HG03565 (cell line): ENCODE data around the gene TECRL.

Source experiments
- ATAC-seq: cut with Tn5 transposase; IDR thresholded peaks from one replicate; pipeline ENCODE4 v1.9.1; 2021; ENCODE audit warnings: mild to moderate bottlenecking, moderate library complexity; ENCODE audit not compliant: unreplicated experiment

TECRL gene

GRCh38 chr4:64409300-64409699, at the start of gene TECRL:
Gene TECRL, minus strand, starts transcription at chr4:64409450. Its CDS starts 99 bp downstream, at chr4:64409351.
- ATAC-seq, result no peak

- no peak for ATAC-seq
These were observed 23.4 kb upstream of the TECRL start for GRCh38 chr4:64432674-64433073.

- ATAC-seq, result no peak
These were observed 21.7 kb upstream of the TECRL start for GRCh38 chr4:64430933-64431332.

GRCh38 chr4:64417974-64418373, 8.7 kb upstream of the TECRL start:
- no peak for ATAC-seq

GRCh38 chr4:64407000-64407399, 2.2 kb downstream of the TECRL start:
- no peak for ATAC-seq

- no peak for ATAC-seq
These were observed 3.5 kb downstream of the TECRL start for GRCh38 chr4:64405761-64406160.

- no peak for ATAC-seq
These were observed 6.6 kb downstream of the TECRL start for GRCh38 chr4:64402684-64403083.

- ATAC-seq, result no peak
These were observed 9.7 kb downstream of the TECRL start for GRCh38 chr4:64399313-64400109.

- ATAC-seq, result no peak
These were observed 14.8 kb downstream of the TECRL start for GRCh38 chr4:64394469-64394868.

- no peak for ATAC-seq
These were observed 21.0 kb downstream of the TECRL start for GRCh38 chr4:64388252-64388651.

DNA sequence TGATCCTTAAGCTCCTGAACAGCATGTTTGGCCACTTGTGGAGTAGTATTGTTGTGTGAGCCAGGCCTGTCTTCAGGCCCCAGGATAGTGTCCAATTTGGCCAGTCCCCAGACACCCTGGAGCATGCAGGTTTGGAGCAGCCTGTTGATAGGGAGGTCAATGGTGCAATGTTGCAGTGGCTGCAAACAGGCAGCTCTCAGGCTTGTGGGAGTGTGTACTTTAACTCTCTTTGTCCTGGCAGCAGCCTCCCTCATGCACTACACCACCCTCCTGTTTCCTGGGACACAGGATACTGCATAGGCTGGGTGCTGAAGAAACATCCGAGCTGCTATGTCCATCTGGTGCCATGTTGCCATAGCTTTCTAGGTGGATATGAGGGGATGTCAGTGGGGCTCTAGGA, 24.0 kb downstream of the TECRL start:
- ATAC-seq, result no peak

- no peak for ATAC-seq
These were observed 24.7 kb downstream of the TECRL start for GRCh38 chr4:64384237-64385203.

DNA sequence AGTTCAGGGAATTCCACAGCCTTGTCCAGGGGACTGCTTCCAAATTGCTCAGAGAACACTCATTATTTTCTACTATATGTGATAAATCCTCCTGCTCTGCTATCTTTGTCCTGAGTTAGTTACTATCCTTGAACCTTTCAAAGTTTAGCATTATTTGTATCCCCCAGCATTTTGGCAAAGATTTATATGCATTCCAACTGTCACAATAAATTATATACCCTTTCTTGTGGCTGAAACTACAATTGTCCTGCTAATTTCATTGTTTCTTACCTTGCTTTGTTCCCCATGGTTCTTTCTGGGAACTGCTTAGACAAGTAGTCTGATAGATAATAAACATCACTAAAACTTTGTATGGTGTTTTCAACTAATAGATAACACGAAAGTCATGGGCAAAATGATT, 40.5 kb downstream of the TECRL start:
- no peak for ATAC-seq

- ATAC-seq, result no peak
These were observed 47.9 kb downstream of the TECRL start for GRCh38 chr4:64361399-64361740.

- ATAC-seq, result no peak
These were observed 48.4 kb downstream of the TECRL start for GRCh38 chr4:64360664-64361398.

DNA sequence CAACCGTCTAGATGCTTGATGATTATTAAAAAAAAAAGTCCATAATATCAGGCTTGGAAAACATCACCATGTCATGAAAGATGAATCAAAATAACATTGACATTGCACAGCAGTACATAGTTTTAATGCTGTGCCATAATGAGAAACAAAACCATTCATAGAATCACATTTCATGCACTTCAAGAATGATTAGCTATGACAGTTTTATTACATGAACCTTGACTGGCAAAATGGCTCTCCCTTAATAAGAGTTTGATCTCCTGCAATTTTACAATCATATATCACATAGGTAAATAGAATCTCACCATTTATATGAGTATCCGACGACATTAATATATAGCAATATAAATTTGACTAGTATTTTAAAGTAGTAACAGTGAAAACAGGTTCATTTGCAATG, 49.8 kb downstream of the TECRL start:
- ATAC-seq, result no peak

GRCh38 chr4:64353904-64354303, 55.3 kb downstream of the TECRL start:
- no peak for ATAC-seq

- no peak for ATAC-seq
These were observed 67.5 kb downstream of the TECRL start for GRCh38 chr4:64341711-64342110.

DNA sequence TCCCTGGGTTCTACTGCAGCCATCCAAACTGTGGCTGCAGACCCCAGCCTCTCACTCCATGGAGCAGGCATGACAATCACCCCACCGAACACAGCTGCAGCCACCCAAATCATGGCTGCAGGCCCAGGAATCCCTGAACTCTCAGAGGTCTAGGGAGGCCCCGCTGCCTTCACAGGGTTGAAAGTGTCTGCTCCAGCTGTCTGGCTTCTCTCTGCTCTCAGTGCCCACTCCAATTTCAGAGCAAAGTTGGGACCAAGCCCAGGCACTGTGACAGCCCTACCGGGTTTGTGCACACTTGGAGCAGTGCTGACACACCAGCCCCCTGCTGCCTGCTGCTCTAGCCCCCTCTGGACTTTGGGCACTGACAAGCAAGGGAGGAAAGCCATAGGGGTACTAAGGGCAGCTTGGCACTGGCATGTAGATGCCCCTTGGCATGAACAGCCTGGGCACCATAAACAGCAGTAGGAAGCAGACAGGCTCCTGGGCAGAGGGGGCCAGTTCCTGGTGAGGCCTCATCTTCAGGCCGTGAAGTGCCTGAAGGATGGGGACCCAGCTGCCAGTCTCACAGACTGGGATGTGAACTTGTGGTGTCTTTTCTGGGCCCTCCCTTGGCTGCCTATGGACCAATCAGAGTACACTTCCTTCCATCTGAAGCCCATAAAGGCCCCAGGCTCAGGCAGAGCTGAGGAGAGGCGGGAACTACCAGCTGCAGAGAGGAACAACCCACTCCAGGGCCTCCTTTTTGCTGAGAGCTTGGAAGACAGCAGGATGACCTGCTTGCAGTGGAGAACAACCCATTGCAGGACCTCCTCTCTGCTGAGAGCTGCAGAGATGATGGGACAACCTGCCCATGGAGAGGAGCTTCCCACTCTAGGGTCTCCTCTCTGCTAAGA, 68.8 kb downstream of the TECRL start:
- ATAC-seq, result no peak

DNA sequence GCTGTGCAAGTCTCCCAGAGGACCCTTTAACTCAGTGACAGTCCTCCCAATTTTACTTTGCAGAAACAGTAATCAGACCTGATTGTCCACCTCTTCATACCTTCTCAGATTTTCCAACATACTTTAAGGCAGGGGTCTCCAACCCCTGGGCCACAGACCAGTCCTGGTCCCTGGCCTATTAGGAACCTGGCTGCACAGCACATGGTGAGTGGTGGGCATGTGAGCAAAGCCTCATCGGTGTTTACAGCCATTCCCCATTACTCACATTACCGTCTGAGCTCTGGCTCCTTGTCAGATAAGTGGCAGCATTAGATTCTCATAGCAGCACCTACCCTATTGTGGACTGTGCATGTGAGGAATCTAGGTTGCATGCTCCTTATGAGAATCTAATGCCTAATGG, 74.3 kb downstream of the TECRL start:
- no peak for ATAC-seq
